ENCODE data around the gene KRTAP10-2. TPM values are rescaled to one million over a fixed set of nuclear protein-coding genes. Genes with fewer than 3 reads are reported as not detected.

KRTAP10-2 gene
- total RNA-seq, 1 experiment from 2014 or later: not detected

DNA sequence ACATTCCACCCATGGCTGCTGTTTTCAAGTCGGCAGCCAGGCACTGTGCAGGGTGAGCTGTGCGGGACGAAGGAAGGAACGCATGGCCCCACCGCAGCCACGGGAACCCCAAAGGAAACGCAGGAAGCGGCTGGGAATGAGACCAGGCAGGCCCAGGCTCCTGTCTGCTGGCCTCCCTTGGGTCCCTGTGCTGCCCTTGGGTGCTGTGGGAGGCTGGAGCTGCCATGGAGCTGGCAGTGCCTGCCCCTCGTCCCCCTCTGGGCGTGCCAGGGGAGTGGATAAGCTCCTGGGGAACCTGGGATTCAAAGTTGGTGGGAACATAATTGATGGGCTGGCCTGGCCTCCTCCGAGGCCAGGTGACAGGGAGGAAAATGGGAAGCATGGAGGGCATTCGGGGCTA lies 17.0 kb upstream of the KRTAP10-2 start:
- ChIA-PET POLR2A (no interaction called here), CTCF (no interaction called here), RAD21 (ENCODE audit: low non-redundant PET in 1 of 2, low total read pairs in 2 of 2, uncharacterized antibody in 2 of 2, unreplicated experiment in 2 of 2) (no interaction called here)
- H3K4me2 ChIP-seq (ENCODE audit: low read length): no peak overlapping the region
- TF ChIP-seq, protein P1, sequence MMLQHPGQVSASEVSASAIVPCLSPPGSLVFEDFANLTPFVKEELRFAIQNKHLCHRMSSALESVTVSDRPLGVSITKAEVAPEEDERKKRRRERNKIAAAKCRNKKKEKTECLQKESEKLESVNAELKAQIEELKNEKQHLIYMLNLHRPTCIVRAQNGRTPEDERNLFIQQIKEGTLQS (IDR thresholded peaks at IDR 0.05): no peak
- TF ChIP-seq, protein P2, sequence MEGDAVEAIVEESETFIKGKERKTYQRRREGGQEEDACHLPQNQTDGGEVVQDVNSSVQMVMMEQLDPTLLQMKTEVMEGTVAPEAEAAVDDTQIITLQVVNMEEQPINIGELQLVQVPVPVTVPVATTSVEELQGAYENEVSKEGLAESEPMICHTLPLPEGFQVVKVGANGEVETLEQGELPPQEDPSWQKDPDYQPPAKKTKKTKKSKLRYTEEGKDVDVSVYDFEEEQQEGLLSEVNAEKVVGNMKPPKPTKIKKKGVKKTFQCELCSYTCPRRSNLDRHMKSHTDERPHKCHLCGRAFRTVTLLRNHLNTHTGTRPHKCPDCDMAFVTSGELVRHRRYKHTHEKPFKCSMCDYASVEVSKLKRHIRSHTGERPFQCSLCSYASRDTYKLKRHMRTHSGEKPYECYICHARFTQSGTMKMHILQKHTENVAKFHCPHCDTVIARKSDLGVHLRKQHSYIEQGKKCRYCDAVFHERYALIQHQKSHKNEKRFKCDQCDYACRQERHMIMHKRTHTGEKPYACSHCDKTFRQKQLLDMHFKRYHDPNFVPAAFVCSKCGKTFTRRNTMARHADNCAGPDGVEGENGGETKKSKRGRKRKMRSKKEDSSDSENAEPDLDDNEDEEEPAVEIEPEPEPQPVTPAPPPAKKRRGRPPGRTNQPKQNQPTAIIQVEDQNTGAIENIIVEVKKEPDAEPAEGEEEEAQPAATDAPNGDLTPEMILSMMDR (IDR thresholded peaks at IDR 0.05 in 2 of 3, conservative IDR thresholded peaks at IDR 0.05 in 1 of 3; ENCODE audit: borderline replicate concordance in 1 of 3, insufficient read depth in 1 of 3, low read depth in 2 of 3, low read length in 2 of 3): no peak
- no peak for TF ChIP-seq ZFX (IDR thresholded peaks at IDR 0.05)
- TF ChIP-seq YY1 (IDR thresholded peaks at IDR 0.05; ENCODE audit: extremely low read depth, insufficient replicate concordance, low read depth, low read length): no peak
- TF ChIP-seq TCF7L2 (IDR thresholded peaks at IDR 0.05; ENCODE audit: borderline replicate concordance, extremely low read depth, insufficient read depth, insufficient read length): no peak
- no peak for TF ChIP-seq CEBPB (IDR thresholded peaks at IDR 0.05; ENCODE audit: low read depth)
- TF ChIP-seq EZH2phosphoT487 (IDR thresholded peaks at IDR 0.05; ENCODE audit: borderline replicate concordance): no peak
- no peak overlapping the region for H3K9ac ChIP-seq (ENCODE audit: low read length)
- H3K9me3 ChIP-seq (ENCODE audit: control insufficient read depth in 1 of 2, insufficient read depth in 1 of 2, low read depth in 1 of 2, low read length in 2 of 2): no peaks in the 10 kb centered on the region
- ATAC-seq: no peak
- no peaks in the 10 kb centered on the region for H3K36me3 ChIP-seq (ENCODE audit: control insufficient read depth in 1 of 2, insufficient read depth in 2 of 2, low read length in 2 of 2)
- no peak for DNase-seq (ENCODE audit: low read depth, low spot score)
- peaks cover 6% of the 10 kb centered on the region for H3K27me3 ChIP-seq (ENCODE audit: insufficient read depth, low read length)
- H3K9me2 ChIP-seq (ENCODE audit: insufficient read depth): no peaks in the 10 kb centered on the region
- BruUV-seq (replicated peaks): no TSS peak
- H2AFZ ChIP-seq (ENCODE audit: low read depth, low read length, poor library complexity, severe bottlenecking): no peak overlapping the region
- no peak overlapping the region for H3K4me3 ChIP-seq (replicated peaks in 1 of 2; ENCODE audit: low read depth in 1 of 2, low read length in 2 of 2)
- H3K79me2 ChIP-seq (ENCODE audit: insufficient read depth, low read length): no peaks in the 10 kb centered on the region
- no peaks in the 10 kb centered on the region for H4K20me1 ChIP-seq (ENCODE audit: insufficient read depth)
- intact Hi-C loops (cut with micrococcal nuclease): loop anchor here (10.0 kb wide), 1 partner anchor 107 kb away; no protein-coding TSS in a partner anchor
- H3K4me1 ChIP-seq (ENCODE audit: control insufficient read depth in 1 of 2, insufficient read depth in 2 of 2, low read length in 2 of 2): no peaks in the 10 kb centered on the region
- no peak overlapping the region for H3K27ac ChIP-seq (ENCODE audit: low read depth, low read length)

All from HCT116 (cell line).